ENCODE measurements around the gene SUPT7L. TPM values are rescaled to one million over a fixed set of nuclear protein-coding genes. Genes with fewer than 3 reads are reported as not detected.
A peak's percentile ranks its signal among the peaks of the same experiment; 100 is the strongest.
"Not testable (repeated sequence)": the region's sequence is repeated elsewhere in the genome, so short reads cannot be mapped to it uniquely, and the experiment has no call there.

The SUPT7L gene
- polyA plus RNA-seq, 3 donors = 56.3 to 66.7 (median 60.5) TPM

DNA sequence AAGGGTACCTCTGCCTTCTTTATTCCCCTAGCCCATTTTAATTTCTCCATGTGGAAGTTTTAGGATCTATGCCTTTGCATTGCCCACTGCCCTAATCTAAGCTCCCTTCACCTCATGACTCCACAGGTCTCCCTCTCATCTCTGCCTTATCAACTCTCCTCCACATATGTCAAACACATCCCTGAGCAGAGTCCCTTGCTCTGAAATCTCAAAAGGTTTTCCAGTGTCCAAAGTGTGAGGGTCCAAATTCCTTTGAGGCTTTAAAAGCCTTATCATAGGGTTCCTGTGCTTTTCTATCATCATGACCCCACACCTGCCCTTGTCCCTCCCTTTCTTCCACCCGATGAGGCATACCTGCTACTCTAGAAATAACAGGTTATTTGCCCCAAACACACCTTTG lies 38.9 kb upstream of the SUPT7L start:
- no peak for DNase-seq (ENCODE audit: extremely low read depth in 1 of 11, low read depth in 9 of 11, low spot score in 4 of 11)

GRCh38 chr2:27701676-27702075 lies 38.3 kb upstream of the SUPT7L start:
- DNase-seq (ENCODE audit: extremely low read depth in 1 of 11, low read depth in 9 of 11, low spot score in 4 of 11) = no peak

GRCh38 chr2:27697660-27698059 lies 34.2 kb upstream of the SUPT7L start:
- DNase-seq (ENCODE audit: extremely low read depth in 1 of 11, low read depth in 9 of 11, low spot score in 4 of 11) = no peak

DNA sequence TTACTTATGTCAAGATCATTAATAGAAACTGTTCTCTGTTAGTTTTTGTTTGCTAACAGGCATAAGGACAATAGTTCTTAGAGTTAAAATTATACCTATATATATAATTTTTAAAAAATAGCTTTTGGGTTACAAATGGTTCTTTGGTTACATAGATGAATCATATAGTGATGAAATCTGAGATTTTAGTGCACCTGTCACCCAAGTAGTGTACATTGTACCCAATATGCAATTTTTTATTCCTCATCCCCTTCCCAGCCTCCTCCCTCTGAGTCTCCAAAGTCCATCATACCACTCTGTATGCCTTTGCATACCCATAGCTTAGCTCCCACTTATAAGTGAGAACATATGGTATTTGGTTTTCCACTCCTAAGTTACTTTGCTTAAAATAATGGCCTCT lies 26.6 kb upstream of the SUPT7L start:
- DNase-seq (ENCODE audit: extremely low read depth in 1 of 11, low read depth in 9 of 11, low spot score in 4 of 11) = no peak

DNA sequence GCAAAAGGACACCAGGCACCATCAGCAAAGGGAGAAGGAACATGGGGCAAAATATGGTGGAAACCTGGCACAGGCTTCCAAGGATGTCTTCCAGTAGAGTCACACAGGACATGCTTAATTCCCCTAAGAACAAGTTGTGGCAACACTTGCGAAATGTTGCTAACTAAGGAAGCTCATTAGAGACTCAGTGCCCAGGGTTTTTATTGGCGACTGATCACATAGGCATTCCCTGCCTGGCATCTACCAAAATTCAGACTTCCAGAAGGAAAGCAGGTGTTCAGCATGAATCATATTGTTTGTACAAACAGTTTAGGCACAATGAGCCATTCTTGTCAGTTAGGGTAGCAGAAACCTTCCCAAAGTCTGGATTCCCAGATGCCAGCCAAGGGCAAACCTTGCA lies 26.0 kb upstream of the SUPT7L start:
- DNase-seq (ENCODE audit: extremely low read depth in 1 of 11, low read depth in 9 of 11, low spot score in 4 of 11) = no peak

DNA sequence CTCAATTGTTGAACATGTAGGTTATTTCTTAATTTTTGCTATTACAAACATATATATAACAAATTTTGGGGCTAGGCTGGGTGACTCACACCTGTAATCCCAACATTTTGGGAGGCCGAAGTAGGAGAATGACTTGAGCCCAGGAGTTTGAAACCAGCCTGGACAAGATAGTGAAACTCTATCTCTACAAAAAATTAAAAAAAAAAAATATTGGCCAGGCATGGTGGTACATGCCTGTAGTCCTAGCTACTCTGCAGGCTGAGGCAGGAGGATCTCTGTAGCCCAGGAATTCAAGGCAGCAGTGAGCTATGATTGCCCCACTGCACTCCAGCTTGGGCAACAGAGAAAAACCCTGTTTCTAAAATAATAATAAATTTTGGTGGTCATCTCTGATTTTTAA lies 23.8 kb upstream of the SUPT7L start:
- DNase-seq (ENCODE audit: extremely low read depth in 1 of 11, low read depth in 9 of 11, low spot score in 4 of 11) = no peak

DNA sequence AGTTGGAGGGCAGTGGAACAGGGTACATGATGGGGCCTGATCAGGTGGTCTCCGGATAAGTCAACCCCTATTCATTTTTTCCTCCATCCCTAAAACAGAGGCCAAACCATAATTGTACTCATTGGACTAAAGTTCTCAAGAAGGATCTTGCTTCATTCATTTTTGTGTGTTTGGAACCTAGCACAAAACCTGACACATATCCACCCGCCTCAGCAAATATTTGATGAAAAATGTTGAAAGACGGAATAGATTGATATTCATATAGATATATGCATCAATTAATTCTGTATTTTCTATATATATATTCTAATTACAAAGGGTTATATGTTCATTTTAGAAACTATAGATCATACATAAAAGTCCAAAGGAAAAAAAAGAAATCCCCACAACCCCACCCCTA lies 22.2 kb upstream of the SUPT7L start:
- no peak for DNase-seq (ENCODE audit: extremely low read depth in 1 of 11, low read depth in 9 of 11, low spot score in 4 of 11)

DNA sequence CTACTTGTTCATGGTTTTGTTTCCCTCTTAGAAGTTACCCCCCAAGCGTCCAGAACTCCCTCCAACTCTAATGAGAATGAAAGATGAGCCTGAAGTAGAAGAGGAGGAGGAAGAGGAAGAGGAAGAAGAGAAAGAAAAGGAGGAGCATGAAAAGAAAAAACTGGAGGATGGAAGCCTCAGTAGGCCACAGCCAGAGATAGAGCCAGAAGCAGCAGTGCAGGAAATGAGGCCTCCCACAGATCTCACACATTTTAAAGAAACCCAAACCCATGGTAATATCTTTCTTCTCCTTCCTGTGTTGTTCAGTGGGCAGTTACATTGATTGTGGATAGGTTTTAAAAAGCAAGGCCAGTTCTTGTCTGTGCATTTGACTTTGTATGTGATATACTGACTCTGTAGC lies 21.6 kb upstream of the SUPT7L start:
- DNase-seq (ENCODE audit: extremely low read depth in 1 of 11, low read depth in 9 of 11, low spot score in 4 of 11) = not testable (repeated sequence)

DNA sequence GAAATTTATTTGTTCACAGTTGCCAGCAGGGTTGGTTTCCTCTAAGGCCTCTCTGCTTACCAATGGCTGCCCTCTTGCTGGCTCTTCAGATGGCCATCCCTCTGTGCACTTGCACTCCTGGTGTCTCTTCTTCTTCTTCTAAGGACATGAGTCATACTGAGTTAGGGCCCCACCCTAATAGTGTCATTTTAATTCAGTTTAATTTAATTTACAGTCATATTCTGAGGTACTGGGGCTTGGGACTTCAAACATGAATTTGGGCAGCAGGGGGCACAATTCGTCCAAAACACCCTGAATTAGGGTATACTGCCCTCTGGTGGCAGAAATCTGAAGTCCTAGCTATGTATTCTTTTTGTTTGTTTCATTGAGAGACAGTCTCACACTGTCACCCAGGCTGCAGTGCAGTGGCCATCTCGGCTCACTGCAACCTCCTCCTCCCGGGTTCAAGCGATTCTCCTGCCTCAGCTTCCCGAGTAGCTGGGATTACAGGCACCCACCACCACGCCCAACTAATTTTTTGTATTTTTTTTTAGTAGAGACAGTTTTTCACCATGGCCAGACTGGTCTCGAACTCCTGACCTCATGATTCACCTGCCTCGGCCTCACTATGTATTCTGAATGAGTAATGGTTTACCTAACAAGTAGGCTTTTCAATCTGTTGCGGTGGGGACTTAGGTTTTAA lies 20.1 kb upstream of the SUPT7L start:
- peak; percentile 73 to 92 (median 81) for DNase-seq (ENCODE audit: extremely low read depth in 1 of 11, low read depth in 9 of 11, low spot score in 4 of 11)

DNA sequence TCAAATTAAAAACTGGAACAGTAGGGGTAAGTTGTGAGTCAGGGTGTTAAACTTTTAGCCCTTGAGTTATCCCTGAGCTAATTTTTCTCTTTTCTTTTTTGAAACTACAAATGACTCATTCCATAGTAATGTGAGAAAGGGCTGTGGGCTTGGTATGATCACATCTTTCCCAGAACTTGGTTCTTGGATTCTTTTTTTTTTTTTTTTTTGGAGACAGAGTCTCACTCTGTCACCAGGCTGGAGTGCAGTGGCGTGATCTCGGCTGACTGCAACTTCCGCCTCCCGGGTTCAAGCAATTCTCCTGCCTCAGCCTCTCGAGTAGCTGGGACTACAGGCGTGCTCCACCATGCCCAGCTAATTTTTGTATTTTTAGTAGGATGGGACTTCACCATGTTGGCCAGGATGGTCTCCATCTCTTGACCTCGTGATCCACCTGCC lies 18.9 kb upstream of the SUPT7L start:
- DNase-seq (ENCODE audit: extremely low read depth in 1 of 11, low read depth in 9 of 11, low spot score in 4 of 11) = not testable (repeated sequence)

- DNase-seq (ENCODE audit: extremely low read depth in 1 of 11, low read depth in 9 of 11, low spot score in 4 of 11) = no peak
These were observed 18.4 kb upstream of the SUPT7L start for GRCh38 chr2:27681841-27682240.

DNA sequence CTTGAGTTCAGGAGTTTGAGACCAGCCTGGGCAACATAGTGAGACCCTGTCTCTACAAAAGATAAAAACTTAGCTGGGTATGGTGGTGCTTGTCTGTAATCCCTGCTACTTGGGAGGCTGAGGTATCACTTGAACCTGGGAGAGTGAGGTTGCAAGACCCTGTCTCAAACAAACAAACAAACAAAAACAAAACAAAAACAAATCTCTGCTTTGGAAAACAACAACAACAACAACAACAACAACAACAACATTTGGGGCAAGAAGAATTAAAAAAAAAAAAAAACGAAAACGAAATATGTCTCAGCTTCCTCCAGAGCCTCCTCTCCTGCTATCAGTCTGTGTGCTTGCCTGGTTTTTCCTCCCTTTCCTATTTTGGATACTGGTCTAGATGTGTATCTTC lies 17.2 kb upstream of the SUPT7L start:
- no peak for DNase-seq (ENCODE audit: extremely low read depth in 1 of 11, low read depth in 9 of 11, low spot score in 4 of 11)

GRCh38 chr2:27672723-27673486 lies 9.5 kb upstream of the SUPT7L start:
- no peak for DNase-seq (ENCODE audit: extremely low read depth in 1 of 11, low read depth in 9 of 11, low spot score in 4 of 11)

DNA sequence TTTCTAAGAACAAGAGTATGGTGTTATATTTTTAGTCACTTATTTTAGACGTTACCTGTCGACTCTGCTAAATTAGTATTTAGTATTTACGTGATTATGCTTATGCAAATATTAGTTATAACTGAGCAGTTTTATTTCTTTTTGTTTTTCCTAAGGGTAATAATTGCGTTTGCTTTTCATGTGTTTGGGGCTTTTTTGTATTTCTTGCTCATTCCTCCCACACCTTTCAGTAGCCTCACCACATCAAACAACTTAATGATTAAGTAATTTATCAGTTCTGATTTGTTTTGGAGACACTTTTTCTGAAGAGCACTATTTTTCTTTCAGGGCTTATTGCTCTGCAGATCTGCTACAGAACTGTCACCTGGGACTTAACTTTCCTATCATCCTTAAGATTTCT lies 7.8 kb upstream of the SUPT7L start:
- no peak for DNase-seq (ENCODE audit: extremely low read depth in 1 of 11, low read depth in 9 of 11, low spot score in 4 of 11)

- no peak for DNase-seq (ENCODE audit: extremely low read depth in 1 of 11, low read depth in 9 of 11, low spot score in 4 of 11)
These were observed 4.0 kb upstream of the SUPT7L start for GRCh38 chr2:27667446-27667845.

DNA sequence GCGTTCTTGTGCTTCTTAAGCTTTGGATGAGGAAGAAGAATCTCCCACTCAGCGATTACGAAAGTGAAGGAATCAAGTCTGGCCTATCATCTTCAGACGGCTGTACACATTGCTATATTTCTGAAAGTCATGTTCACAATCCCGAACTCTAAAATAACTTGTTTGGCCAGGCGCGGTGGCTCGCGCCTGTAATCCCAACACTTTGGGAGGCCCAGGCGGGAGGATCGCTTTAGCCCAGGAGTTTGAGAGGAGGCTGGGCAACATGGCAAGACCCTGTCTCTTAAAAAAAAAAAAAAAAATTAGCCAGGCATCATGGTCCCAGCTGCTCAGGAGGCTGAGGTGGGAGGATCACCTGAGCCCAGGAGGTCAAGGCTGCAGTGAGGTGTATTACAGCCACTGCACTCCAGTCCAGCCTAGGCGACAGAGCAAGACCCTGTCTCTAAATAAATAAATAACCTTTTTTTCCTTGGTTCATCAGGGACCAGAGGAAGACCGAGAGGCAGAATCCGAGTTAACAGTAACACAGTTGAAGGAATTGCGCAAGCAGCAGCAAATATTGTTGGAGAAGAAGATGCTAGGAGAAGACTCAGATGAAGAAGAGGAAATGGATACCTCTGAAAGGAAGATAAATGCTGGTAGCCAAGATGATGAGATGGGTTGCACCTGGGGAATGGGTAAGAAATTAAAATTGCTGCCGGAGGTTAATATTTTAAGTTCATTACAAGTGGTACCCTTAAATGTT lies 1.4 kb upstream of the SUPT7L start:
- DNase-seq (ENCODE audit: extremely low read depth in 1 of 11, low read depth in 9 of 11, low spot score in 4 of 11) = no peak

- peak in 2 of 11 donors; percentile 1 to 2 for DNase-seq (ENCODE audit: extremely low read depth in 1 of 11, low read depth in 9 of 11, low spot score in 4 of 11)
These were observed 750 bp upstream of the SUPT7L start for GRCh38 chr2:27664154-27664574.

- DNase-seq (ENCODE audit: extremely low read depth in 1 of 11, low read depth in 9 of 11, low spot score in 4 of 11) = no peak
These were observed 2.0 kb downstream of the SUPT7L start for GRCh38 chr2:27661371-27661770.

DNA sequence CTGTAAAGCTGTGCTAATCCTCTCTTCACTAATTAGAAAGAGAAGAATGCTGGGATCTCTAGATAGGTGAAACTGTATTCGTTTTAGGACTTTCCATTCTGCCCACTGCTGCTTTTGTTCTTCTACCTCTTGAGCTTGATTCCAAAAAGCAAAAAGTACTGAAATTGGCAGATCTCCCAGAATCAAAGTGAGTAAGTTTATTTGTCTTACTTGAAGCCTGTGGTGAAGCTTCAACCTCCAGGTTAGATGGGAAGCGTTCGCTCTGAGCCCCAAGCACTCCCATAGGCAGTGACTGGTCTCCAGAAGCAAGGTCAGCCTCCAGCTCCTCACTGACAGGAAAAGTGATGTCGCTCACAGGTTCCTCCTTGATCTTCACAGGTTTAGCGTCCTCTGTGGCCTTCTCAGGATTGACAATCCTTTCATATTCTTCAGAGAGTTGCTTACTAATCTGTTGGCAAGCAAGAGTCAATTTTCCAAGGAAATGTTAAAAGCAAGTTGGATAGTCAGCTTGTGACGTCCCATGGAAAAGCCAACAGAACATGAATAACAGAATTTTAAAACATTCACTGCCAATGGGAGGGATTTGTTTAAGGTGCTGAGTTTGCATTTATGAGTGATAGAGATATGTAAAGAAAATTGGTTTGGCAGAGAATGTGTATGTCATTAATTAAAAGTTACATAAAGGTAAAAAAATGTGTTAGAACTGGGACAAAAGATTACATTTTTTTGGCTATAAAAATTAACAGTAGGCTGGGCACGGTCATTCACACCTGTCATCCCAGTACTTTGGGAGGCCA lies 8.1 kb downstream of the SUPT7L start:
- DNase-seq (ENCODE audit: extremely low read depth in 1 of 11, low read depth in 9 of 11, low spot score in 4 of 11) = no peak
